ENCODE data around the gene APOL1.

DNA sequence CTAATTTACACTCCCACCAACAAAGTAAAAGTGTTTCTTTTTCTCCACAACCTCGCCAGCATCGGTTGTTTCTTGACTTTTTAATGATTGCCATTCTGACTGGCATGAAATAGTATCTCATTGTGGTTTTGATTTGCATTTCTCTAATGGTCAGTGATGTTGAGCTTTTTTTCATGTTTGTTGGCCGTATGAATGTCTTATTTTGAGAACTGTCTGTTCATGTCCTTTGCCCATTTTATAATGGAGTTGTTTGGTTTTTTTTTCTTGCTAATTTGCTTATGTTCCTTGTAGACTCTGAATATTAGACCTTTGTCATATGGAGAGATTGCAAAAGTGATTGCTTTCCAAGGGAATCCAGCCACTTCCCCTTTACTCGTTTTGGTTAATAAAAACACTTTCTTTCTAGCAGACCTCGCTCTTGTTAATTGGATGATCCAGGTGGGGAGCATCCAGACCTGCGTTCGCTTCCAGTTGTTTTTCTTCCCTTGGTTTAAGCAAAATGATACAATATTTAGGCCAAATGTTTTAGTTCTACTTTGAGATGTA is 34.2 kb upstream of the APOL1 start:
- TF ChIP-seq, protein P1, sequence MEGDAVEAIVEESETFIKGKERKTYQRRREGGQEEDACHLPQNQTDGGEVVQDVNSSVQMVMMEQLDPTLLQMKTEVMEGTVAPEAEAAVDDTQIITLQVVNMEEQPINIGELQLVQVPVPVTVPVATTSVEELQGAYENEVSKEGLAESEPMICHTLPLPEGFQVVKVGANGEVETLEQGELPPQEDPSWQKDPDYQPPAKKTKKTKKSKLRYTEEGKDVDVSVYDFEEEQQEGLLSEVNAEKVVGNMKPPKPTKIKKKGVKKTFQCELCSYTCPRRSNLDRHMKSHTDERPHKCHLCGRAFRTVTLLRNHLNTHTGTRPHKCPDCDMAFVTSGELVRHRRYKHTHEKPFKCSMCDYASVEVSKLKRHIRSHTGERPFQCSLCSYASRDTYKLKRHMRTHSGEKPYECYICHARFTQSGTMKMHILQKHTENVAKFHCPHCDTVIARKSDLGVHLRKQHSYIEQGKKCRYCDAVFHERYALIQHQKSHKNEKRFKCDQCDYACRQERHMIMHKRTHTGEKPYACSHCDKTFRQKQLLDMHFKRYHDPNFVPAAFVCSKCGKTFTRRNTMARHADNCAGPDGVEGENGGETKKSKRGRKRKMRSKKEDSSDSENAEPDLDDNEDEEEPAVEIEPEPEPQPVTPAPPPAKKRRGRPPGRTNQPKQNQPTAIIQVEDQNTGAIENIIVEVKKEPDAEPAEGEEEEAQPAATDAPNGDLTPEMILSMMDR (IDR thresholded peaks at IDR 0.05 in 4 of 5, conservative IDR thresholded peaks at IDR 0.05 in 1 of 5): no peak
- no peak for TF ChIP-seq POLR2A (IDR thresholded peaks at IDR 0.05)

Data from gastrocnemius medialis (tissue), 4 donors.